T-helper 2 cell treated with Interferon-gamma antibody and Interleukin-4, amounts not matched to agents 5 μg/mL and 100 μg/mL, for 36 hours (primary cell): ENCODE measurements around the gene ASCC1.

Source experiments
- DNase-seq: peaks from one replicate; pipeline ENCODE4 v3.0.0; 2021; ENCODE audit warnings: low spot score
- H3K27ac Mint-ChIP-seq: one replicate; pipeline ENCODE4 v1.8.0; 2021; ENCODE audit warnings: mild to moderate bottlenecking, mixed read lengths
- H3K27me3 Mint-ChIP-seq: one replicate; pipeline ENCODE4 v1.8.0; 2021; ENCODE audit warnings: low read depth, mixed read lengths
- H3K36me3 Mint-ChIP-seq: one replicate; pipeline ENCODE4 v1.8.0; 2021; ENCODE audit warnings: low read depth, mixed read lengths
- H3K4me1 Mint-ChIP-seq: one replicate; pipeline ENCODE4 v1.8.0; 2021; ENCODE audit warnings: low read depth, mixed read lengths
- H3K4me3 Mint-ChIP-seq: one replicate; pipeline ENCODE4 v1.8.0; 2022; ENCODE audit warnings: mild to moderate bottlenecking, moderate library complexity, mixed read lengths
- H3K9me3 Mint-ChIP-seq: one replicate; pipeline ENCODE4 v1.8.0; 2021; ENCODE audit warnings: mixed read lengths

ASCC1 gene

GRCh38 chr10:72094574-72094973 is 121.5 kb downstream of the ASCC1 start:
- Mint-ChIP-seq H3K9me3 (no peaks in the 10 kb centered on the region), H3K4me1 (peaks cover 39% of the 10 kb centered on the region), H3K4me3 (no peak overlapping the region), H3K27me3 (no peaks in the 10 kb centered on the region), H3K36me3 (peaks cover 33% of the 10 kb centered on the region), H3K27ac (no peak overlapping the region)
- DNase-seq: no peak

- no peak for DNase-seq
- Mint-ChIP-seq H3K27me3 (no peaks in the 10 kb centered on the region), H3K36me3 (peaks cover 32% of the 10 kb centered on the region), H3K9me3 (no peaks in the 10 kb centered on the region), H3K4me1 (peaks cover 48% of the 10 kb centered on the region), H3K4me3 (no peak overlapping the region), H3K27ac (no peak overlapping the region)
These were observed 122.6 kb downstream of the ASCC1 start for GRCh38 chr10:72093450-72093849.

- H3K4me1 Mint-ChIP-seq: peaks cover 50% of the 10 kb centered on the region
- H3K27ac Mint-ChIP-seq: no peak overlapping the region
- no peaks in the 10 kb centered on the region for H3K9me3 Mint-ChIP-seq
- no peak for DNase-seq
- peaks cover 31% of the 10 kb centered on the region for H3K36me3 Mint-ChIP-seq
- no peak overlapping the region for H3K4me3 Mint-ChIP-seq
- no peaks in the 10 kb centered on the region for H3K27me3 Mint-ChIP-seq
These were observed 123.1 kb downstream of the ASCC1 start for GRCh38 chr10:72092987-72093386.

GRCh38 chr10:72092171-72092924 is 123.7 kb downstream of the ASCC1 start:
- peaks cover 47% of the 10 kb centered on the region for H3K4me1 Mint-ChIP-seq
- no peak overlapping the region for H3K27ac Mint-ChIP-seq

GRCh38 chr10:72090326-72090725 is 125.8 kb downstream of the ASCC1 start:
- Mint-ChIP-seq H3K27me3 (no peaks in the 10 kb centered on the region), H3K9me3 (no peaks in the 10 kb centered on the region), H3K4me3 (peak overlapping the region; percentile 100), H3K4me1 (peaks cover 41% of the 10 kb centered on the region), H3K36me3 (peaks cover 30% of the 10 kb centered on the region), H3K27ac (no peak overlapping the region)
- DNase-seq: no peak

More at GRCh38 chr10:72092171-72092924, 123.7 kb downstream of the ASCC1 start:
- Mint-ChIP-seq H3K4me3 (no peak overlapping the region), H3K27me3 (no peaks in the 10 kb centered on the region), H3K36me3 (peaks cover 33% of the 10 kb centered on the region), H3K9me3 (no peaks in the 10 kb centered on the region)
- DNase-seq: no peak

GRCh38 chr10:72089618-72090017 is 126.5 kb downstream of the ASCC1 start:
- peak overlapping the region; percentile 100 for H3K4me3 Mint-ChIP-seq
- no peak for DNase-seq
- no peaks in the 10 kb centered on the region for H3K27me3 Mint-ChIP-seq
- H3K27ac Mint-ChIP-seq: peak overlapping the region; percentile 100
- H3K9me3 Mint-ChIP-seq: no peaks in the 10 kb centered on the region
- H3K36me3 Mint-ChIP-seq: peaks cover 35% of the 10 kb centered on the region
- H3K4me1 Mint-ChIP-seq: peaks cover 44% of the 10 kb centered on the region

GRCh38 chr10:72088889-72089575 is 127.0 kb downstream of the ASCC1 start:
- peak; percentile 42 for DNase-seq
- Mint-ChIP-seq H3K27ac (peak overlapping the region; percentile 100), H3K4me1 (peaks cover 45% of the 10 kb centered on the region), H3K36me3 (peaks cover 35% of the 10 kb centered on the region), H3K27me3 (no peaks in the 10 kb centered on the region), H3K9me3 (no peaks in the 10 kb centered on the region), H3K4me3 (peak overlapping the region; percentile 100)

GRCh38 chr10:72087969-72088888 is 127.8 kb downstream of the ASCC1 start, which contains the start of gene SPOCK2:
Gene SPOCK2, minus strand, starts transcription at chr10:72088551. Its CDS starts 223 bp downstream, at chr10:72088328.
- no peaks in the 10 kb centered on the region for H3K27me3 Mint-ChIP-seq

GRCh38 chr10:72087392-72087968 is 128.6 kb downstream of the ASCC1 start:
- H3K27ac Mint-ChIP-seq: peak overlapping the region; percentile 85
- DNase-seq: no peak
- peaks cover 40% of the 10 kb centered on the region for H3K36me3 Mint-ChIP-seq
- peaks cover 50% of the 10 kb centered on the region for H3K4me1 Mint-ChIP-seq
- H3K4me3 Mint-ChIP-seq: peak overlapping the region; percentile 84
- H3K9me3 Mint-ChIP-seq: no peaks in the 10 kb centered on the region
- no peaks in the 10 kb centered on the region for H3K27me3 Mint-ChIP-seq

More at GRCh38 chr10:72087969-72088888, 127.8 kb downstream of the ASCC1 start, which contains the start of gene SPOCK2:
- Mint-ChIP-seq H3K27ac (peak within 1 kb of the TSS; percentile 100), H3K4me1 (peaks cover 46% of the 10 kb centered on the region), H3K4me3 (peak within 1 kb of the TSS; percentile 100), H3K36me3 (peaks cover 38% of the 10 kb centered on the region), H3K9me3 (no peaks in the 10 kb centered on the region)
- peak; percentile 61 for DNase-seq

- Mint-ChIP-seq H3K36me3 (peaks cover 36% of the 10 kb centered on the region), H3K27ac (peak overlapping the region; percentile 85), H3K9me3 (no peaks in the 10 kb centered on the region), H3K4me3 (peak overlapping the region; percentile 84), H3K4me1 (peaks cover 53% of the 10 kb centered on the region), H3K27me3 (no peaks in the 10 kb centered on the region)
- peak; percentile 32 for DNase-seq
These were observed 129.3 kb downstream of the ASCC1 start for GRCh38 chr10:72086466-72087391.

GRCh38 chr10:72085864-72086465 is 130.1 kb downstream of the ASCC1 start:
- Mint-ChIP-seq H3K9me3 (no peaks in the 10 kb centered on the region), H3K4me1 (peaks cover 59% of the 10 kb centered on the region), H3K36me3 (peaks cover 42% of the 10 kb centered on the region), H3K4me3 (peak overlapping the region; percentile 84), H3K27ac (peak overlapping the region; percentile 85), H3K27me3 (no peaks in the 10 kb centered on the region)
- DNase-seq: no peak

- DNase-seq: no peak
- H3K36me3 Mint-ChIP-seq: peaks cover 42% of the 10 kb centered on the region
- H3K4me1 Mint-ChIP-seq: peaks cover 59% of the 10 kb centered on the region
- peak overlapping the region; percentile 42 for H3K27ac Mint-ChIP-seq
- no peaks in the 10 kb centered on the region for H3K9me3 Mint-ChIP-seq
- H3K4me3 Mint-ChIP-seq: peak overlapping the region; percentile 84
- H3K27me3 Mint-ChIP-seq: no peaks in the 10 kb centered on the region
These were observed 130.9 kb downstream of the ASCC1 start for GRCh38 chr10:72085166-72085565.
